ENCODE measurements around the gene CCDC192. TPM values are rescaled to one million over a fixed set of nuclear protein-coding genes. Genes with fewer than 3 reads are reported as not detected.

Gene CCDC192
- total and polyA plus RNA-seq, 10 of the 15 experiments (the other 5 are each of a cell fraction or from before 2014, with no cell fraction given), result 0.20 to 0.79 (median 0.32) TPM; not detected in 4

GRCh38 chr5:127705120-127705892 lies 2.1 kb downstream of the CCDC192 start:
- no peaks in the 10 kb centered on the region for H3K9me3 ChIP-seq (replicated peaks; ENCODE audit: control insufficient read depth, insufficient read depth, low read length)
- 6% methylated on average over 4 of the region's 4 CpGs for WGBS (ENCODE audit: insufficient coverage, insufficient replicate concordance, low lambda C conversion rate, missing lambda C conversion rate)
- H3K36me3 ChIP-seq (ENCODE audit: control insufficient read depth in 2 of 2, insufficient read depth in 2 of 2, low read length in 1 of 2), result no peaks in the 10 kb centered on the region
- CTCF ChIA-PET, result no interaction called here
- H3K4me2 ChIP-seq (ENCODE audit: control insufficient read depth, insufficient read depth), result no peak overlapping the region
- H3K27me3 ChIP-seq (replicated peaks in 1 of 2; ENCODE audit: control insufficient read depth in 2 of 2, insufficient read depth in 2 of 2, low read length in 1 of 2), result no peaks in the 10 kb centered on the region
- SMC1A ChIA-PET (ENCODE audit: uncharacterized antibody, unreplicated experiment), result interaction anchor here (1.0 to 1.5 kb wide), 5 partner anchors 20 to 137 kb away, joined by 3 to 5 read pairs (median 3); no protein-coding TSS in a partner anchor
- no peak overlapping the region for H2AFZ ChIP-seq (ENCODE audit: control insufficient read depth, low read depth, low read length)
- RAD21 ChIA-PET (ENCODE audit: unreplicated experiment), result interaction anchor here (1.3 kb wide), 1 partner anchor 134 kb away, joined by 3 read pairs; no protein-coding TSS in a partner anchor
- H4K20me1 ChIP-seq (ENCODE audit: control insufficient read depth, insufficient read depth), result no peaks in the 10 kb centered on the region
- ATAC-seq (peak; percentile 61), FAIRE-seq (no peak), DNase-seq (ENCODE audit: low read depth, low spot score) (no peak)
- no peak overlapping the region for H3K27ac ChIP-seq (ENCODE audit: control insufficient read depth, insufficient read depth)
- H3K79me2 ChIP-seq (ENCODE audit: control insufficient read depth, insufficient read depth, low read length), result no peaks in the 10 kb centered on the region
- no TSS peak for BruUV-seq (replicated peaks)
- POLR2A ChIA-PET, result no interaction called here
- no peak overlapping the region for H3K9ac ChIP-seq (ENCODE audit: control insufficient read depth, insufficient read depth, low read length)
- intact Hi-C loops (cut with micrococcal nuclease; ENCODE audit: unreplicated experiment), result no loop called here
- H3K4me1 ChIP-seq (ENCODE audit: control insufficient read depth, insufficient read depth, low read length), result no peaks in the 10 kb centered on the region
- in situ Hi-C loops (cut with MboI), result no loop called here
- H3K4me3 ChIP-seq, result no peak overlapping the region
- no peak for TF ChIP-seq ZBTB33 (IDR thresholded peaks at IDR 0.05)
- no peak for TF ChIP-seq IKZF2 (IDR thresholded peaks at IDR 0.05)
- TF ChIP-seq BHLHE40 (IDR thresholded peaks at IDR 0.05; ENCODE audit: borderline replicate concordance in 1 of 2, low read depth in 2 of 2, low read length in 1 of 2), result no peak
- TF ChIP-seq PAX8 (IDR thresholded peaks at IDR 0.05), result no peak
- no peak for TF ChIP-seq CBFB (IDR thresholded peaks at IDR 0.05; ENCODE audit: low read depth)
- no peak for TF ChIP-seq BACH1 (IDR thresholded peaks at IDR 0.05; ENCODE audit: borderline replicate concordance)
- TF ChIP-seq PRDM15 (CRISPR knock-in tag; IDR thresholded peaks at IDR 0.05), result no peak
- no peak for TF ChIP-seq NFYB (IDR thresholded peaks at IDR 0.05; ENCODE audit: insufficient read depth, low read depth, low read length)
- no peak for TF ChIP-seq BCLAF1 (IDR thresholded peaks at IDR 0.05)
- TF ChIP-seq MLLT1 (IDR thresholded peaks at IDR 0.05), result no peak
- peak; percentile 94 for TF ChIP-seq BMI1 (IDR thresholded peaks at IDR 0.05; ENCODE audit: borderline replicate concordance)
- TF ChIP-seq EP300 (IDR thresholded peaks at IDR 0.05; ENCODE audit: borderline replicate concordance in 1 of 2, control insufficient read depth in 1 of 2, low read depth in 2 of 2, low read length in 2 of 2), result 0 out of 4 replicates have a peak, but pooled peaks of 1 of the 2 experiments have one; percentile 12

Measured in GM12878 (cell line).